ENCODE results near the gene SUGCT.
"Not testable (repeated sequence)": the region's sequence is repeated elsewhere in the genome, so short reads cannot be mapped to it uniquely, and the experiment has no call there.

SUGCT gene

GRCh38 chr7:40139891-40140290, 5.1 kb downstream of the SUGCT start:
- not testable (repeated sequence) for DNase-seq

GRCh38 chr7:40141916-40142315, 7.1 kb downstream of the SUGCT start:
- not testable (repeated sequence) for DNase-seq

GRCh38 chr7:40145596-40146130, 10.9 kb downstream of the SUGCT start:
- not testable (repeated sequence) for DNase-seq

GRCh38 chr7:40147371-40148246, 12.8 kb downstream of the SUGCT start:
- DNase-seq = no peak

GRCh38 chr7:40148247-40148580, 13.4 kb downstream of the SUGCT start:
- DNase-seq = not testable (repeated sequence)

- no peak for DNase-seq
These were observed 13.9 kb downstream of the SUGCT start for GRCh38 chr7:40148671-40149070.

GRCh38 chr7:40151504-40151903, 16.7 kb downstream of the SUGCT start:
- DNase-seq = no peak

- no peak for DNase-seq
These were observed 22.2 kb downstream of the SUGCT start for GRCh38 chr7:40156988-40157387.

GRCh38 chr7:40162516-40162915, 27.7 kb downstream of the SUGCT start:
- no peak for DNase-seq

- no peak for DNase-seq
These were observed 30.4 kb downstream of the SUGCT start for GRCh38 chr7:40165216-40165615.

GRCh38 chr7:40167291-40167690, 32.5 kb downstream of the SUGCT start:
- no peak for DNase-seq

- not testable (repeated sequence) for DNase-seq
These were observed 33.5 kb downstream of the SUGCT start for GRCh38 chr7:40168266-40168665.

- not testable (repeated sequence) for DNase-seq
These were observed 38.3 kb downstream of the SUGCT start for GRCh38 chr7:40173121-40173520.

- DNase-seq = not testable (repeated sequence)
These were observed 40.5 kb downstream of the SUGCT start for GRCh38 chr7:40175256-40175655.

- no peak for DNase-seq
These were observed 41.1 kb downstream of the SUGCT start for GRCh38 chr7:40175725-40176510.

GRCh38 chr7:40177071-40177470, 42.3 kb downstream of the SUGCT start:
- DNase-seq = no peak

GRCh38 chr7:40182452-40182851, 47.6 kb downstream of the SUGCT start:
- DNase-seq = no peak

- no peak for DNase-seq
These were observed 51.8 kb downstream of the SUGCT start for GRCh38 chr7:40186586-40186985.

- DNase-seq = no peak
These were observed 57.2 kb downstream of the SUGCT start for GRCh38 chr7:40192036-40192435.

GRCh38 chr7:40194745-40195144, 59.9 kb downstream of the SUGCT start:
- no peak for DNase-seq

GRCh38 chr7:40197527-40197926, 62.7 kb downstream of the SUGCT start:
- DNase-seq = no peak

GRCh38 chr7:40199076-40199802, 64.4 kb downstream of the SUGCT start:
- DNase-seq = no peak

- DNase-seq = no peak
These were observed 66.0 kb downstream of the SUGCT start for GRCh38 chr7:40200791-40201190.

Data from stimulated activated CD4-positive, alpha-beta T cell treated with anti-CD3 and anti-CD28 coated beads, Interleukin-4, amount 100 ng/mL, for 4 hours (primary cell).